Activated CD8-positive, alpha-beta memory T cell treated with anti-CD3 and anti-CD28 coated beads, Interleukin-2, amount 50 U/mL, for 4 hours (primary cell): ENCODE measurements around the gene NRARP.
"Not testable (repeated sequence)": the region's sequence is repeated elsewhere in the genome, so short reads cannot be mapped to it uniquely, and the experiment has no call there.

Source experiments
- DNase-seq: peaks from one replicate; pipeline ENCODE4 v3.0.0-alpha.2; 2020

NRARP gene

DNA sequence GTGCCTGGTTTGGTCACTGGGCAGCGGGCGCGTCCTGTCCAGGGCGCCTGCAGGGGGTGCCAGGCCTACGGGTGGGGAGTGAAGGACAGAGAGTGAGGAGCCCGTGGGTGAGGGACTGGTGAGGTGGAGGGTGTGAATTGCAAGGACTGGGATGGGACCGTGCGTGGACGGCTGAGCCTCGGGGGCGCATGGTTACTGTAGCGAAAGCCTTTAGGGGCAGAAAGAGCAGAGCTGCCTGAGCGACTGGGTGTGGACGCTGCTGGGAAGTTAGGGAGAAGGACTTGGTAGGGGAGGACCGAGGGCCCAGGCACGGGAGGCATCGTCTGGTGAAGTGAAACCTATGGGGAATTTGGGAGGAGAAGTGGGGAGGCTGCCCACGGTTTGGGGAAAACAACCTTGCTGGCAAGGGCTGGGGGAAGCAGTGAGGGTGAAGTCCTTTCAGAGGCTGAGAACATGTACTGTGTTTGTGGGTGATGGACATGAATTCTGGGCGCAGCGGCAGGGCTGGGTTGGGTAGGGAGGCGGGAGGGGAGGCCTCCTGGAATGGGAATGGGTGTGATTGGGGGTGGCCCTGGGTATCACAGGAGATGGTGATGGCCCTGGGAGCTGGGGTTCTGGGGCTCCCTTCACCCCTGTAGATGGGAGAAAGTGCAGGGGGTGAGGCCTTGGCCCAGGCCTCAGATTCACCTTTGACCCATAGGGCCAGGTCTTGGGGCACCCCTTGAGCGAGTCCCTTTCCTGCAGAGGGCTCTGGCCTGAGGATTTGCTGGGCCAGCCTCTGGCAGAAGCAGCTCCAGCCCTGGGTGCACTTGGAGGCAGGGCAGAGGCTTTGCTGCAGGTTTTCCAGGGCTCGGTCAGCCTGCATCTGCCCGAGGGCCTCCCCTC is 26.2 kb downstream of the NRARP start:
- no peak for DNase-seq

- no peak for DNase-seq
Observed at GRCh38 chr9:137275203-137275587, 26.9 kb downstream of the NRARP start.

- DNase-seq, result no peak
Observed at GRCh38 chr9:137273611-137274320, 28.3 kb downstream of the NRARP start.

DNA sequence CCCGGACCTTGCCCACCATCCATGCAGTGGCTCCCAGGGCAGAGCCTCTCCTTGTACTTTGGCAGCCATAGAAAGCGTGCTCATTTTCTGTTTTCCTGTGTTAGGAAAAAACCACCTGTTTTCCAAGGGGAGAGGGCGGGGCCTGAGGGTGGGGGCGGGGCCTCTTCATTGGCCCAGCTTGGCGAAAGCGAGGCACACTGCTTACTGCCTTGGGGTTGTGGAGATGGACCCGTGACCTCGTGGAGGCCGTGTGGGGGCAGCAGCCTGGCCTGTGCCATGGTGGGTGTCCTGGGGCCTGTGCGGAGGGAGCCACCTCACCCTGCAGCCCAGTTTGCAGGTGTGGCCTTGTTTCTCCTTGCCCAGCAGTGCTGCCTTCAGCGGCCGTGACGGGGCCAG is 29.0 kb downstream of the NRARP start:
- DNase-seq, result no peak

DNA sequence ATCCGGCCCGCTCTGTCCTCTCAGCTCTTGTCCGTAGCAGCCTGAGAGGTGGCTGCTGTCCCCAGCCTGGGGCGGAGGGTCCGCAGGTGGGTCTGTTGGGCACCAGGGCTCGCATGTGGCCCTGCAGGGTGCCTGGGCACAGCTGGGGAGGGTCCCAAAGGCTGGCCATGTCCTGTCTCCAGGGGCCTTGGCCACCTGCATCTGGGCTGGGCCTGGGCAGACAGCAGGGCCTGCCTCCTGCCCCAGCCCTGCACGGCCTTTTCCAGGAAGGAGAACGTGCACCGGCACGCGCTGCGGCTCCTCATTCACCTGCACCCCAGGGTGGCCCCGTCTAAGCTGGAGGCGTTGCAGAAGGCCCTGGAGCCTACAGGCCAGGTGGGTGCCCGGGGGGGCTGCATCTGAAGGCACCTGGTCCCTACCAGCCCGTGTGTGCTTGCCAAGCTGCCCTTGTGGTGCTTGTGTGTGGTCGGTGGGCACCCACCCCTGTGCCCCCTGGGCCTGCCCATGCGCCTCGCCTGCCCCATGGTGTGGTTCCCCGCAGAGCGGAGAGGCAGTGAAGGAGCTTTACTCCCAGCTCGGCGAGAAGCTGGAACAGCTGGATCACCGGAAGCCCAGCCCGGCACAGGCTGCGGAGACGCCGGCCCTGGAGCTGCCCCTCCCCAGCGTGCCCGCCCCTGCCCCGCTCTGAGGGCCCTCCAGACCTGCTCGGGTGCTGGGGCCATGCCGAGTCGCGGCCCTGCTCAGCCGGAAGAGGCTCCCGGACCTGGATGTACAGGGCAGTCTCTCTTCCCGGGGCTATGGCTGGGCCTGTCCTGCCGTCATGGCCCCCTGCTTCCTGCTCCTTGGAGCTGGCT is 29.6 kb downstream of the NRARP start:
- no peak for DNase-seq

DNA sequence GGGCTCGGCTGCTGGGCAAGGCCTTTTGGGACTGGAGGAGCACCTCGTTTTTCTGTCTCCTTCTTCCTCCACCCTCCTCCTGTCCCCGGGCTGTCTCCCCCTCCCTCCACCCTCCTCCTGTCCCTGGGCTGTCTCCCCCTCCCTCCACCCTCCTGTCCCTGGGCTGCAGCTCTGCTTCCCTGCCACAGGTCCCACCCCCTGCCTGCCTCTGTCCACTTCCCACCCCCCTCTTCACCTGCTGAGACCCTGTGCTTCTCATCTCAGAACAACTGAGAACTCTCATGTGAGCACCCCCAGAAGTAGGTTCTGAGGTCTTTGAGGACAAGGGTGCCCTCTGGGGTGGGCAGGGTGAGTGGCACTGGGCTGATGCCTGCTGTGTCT is 30.4 kb downstream of the NRARP start:
- DNase-seq, result no peak

DNA sequence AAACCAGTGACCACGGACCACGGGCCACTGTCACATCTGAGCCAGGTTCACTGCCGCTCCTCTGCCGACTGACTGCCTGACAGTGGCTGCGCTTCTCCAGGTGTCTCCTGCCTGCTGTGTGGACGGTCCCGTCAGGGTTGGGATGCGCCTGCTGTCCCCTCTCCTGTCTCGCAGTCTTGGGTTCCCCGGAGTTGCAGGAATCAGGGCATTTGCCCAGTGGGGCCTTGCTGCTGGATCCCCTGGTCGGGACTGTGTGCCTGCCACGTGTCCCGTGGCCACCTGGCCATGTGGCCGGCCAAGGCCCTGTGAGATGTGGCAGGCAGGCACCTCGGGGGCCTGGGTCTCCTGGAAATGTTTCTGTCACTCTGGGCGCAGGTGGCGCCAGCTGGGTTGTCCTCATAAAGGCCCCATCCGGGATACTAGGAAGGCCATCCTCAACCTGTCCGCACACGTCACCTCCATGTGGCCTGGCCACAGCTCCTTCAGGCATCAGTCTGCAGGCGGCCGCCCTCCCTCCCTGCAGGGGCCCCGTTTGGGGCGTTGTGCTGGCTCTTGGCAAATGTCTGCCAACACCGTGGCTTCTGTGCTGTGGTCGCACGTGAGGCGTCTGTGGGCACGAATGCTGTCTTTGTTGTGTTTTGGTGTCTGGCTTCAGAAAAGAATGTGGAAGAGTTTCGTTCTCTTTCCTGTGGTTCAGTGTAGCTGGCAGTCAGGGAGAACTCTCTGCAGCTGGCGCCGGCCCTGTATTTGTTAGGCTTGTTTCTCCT is 31.0 kb downstream of the NRARP start:
- no peak for DNase-seq

DNA sequence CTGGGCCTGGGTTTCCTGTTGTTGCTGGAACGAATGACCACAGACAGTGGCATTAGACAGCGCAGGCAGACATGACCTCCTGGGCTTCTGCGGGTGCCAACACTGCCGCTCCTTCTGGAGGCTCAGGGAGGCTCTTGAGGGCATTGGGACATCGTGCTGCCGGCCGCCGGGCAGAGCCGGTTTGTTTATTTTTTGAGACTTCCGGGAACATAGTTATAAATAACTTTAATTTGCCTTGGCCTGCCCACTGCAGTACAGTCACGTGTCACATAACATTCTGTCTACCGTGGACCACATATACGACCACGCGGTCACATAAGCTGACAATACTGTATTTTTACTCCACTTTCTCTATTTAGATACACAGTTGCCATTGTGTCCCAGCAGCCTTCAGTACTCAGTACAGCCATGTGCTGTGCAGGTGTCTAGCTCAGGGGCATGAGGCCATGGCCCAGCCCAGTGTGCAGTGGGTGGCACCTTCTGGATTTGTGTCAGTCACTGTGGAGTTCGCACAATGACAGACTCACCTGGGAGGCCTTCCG is 32.8 kb downstream of the NRARP start:
- DNase-seq, result no peak

DNA sequence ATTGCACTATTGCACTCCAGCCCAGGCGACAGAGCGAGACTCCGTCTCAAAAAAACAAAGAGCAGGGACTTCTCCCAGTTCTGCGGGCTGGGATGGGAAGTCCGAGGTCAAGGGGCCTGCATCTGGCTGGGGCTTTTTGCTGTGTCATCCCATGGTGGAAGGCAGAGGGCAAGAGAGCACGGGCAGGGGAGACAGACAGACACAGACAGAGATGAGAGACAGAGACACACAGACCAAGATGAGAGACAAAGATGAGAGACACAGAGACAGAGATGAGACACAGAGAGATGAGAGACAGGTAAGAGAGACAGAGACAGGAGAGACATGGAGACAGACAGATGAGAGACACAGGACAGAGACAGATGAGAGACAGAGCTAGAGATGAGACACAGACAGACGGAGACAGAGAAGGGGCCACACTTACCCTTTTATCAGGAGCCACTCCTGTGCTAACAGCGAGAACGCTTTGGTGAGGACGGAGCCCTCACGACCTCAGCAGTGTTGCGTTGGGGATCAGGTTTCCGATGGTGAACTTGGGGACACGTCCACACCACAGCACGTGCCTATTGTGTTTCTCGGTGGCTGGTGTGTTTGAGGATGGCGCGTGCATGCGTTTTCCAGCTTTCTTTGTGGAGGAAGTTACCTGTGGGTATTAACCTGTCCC is 33.4 kb downstream of the NRARP start:
- DNase-seq, result no peak

GRCh38 chr9:137267933-137268355 is 34.1 kb downstream of the NRARP start:
- DNase-seq, result no peak

GRCh38 chr9:137266585-137267453 is 35.3 kb downstream of the NRARP start:
- peak; percentile 15 for DNase-seq

DNA sequence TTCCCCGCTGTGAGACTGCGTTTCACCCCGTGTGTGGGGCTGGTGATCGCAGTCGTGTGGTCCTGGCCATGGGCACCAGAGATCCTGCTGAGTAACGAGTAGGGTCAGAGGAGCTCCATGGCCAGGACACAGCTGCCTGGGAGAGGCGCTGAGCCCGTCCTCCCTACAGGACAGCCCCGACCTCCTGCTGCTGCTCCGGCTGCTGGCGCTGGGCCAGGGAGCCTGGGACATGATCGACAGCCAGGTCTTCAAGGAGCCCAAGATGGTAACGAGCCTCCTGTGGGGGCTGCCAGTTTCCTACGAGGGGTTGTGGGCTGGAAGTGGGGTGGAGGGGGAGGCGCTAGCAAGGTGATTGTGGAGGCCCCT is 35.9 kb downstream of the NRARP start:
- no peak for DNase-seq

DNA sequence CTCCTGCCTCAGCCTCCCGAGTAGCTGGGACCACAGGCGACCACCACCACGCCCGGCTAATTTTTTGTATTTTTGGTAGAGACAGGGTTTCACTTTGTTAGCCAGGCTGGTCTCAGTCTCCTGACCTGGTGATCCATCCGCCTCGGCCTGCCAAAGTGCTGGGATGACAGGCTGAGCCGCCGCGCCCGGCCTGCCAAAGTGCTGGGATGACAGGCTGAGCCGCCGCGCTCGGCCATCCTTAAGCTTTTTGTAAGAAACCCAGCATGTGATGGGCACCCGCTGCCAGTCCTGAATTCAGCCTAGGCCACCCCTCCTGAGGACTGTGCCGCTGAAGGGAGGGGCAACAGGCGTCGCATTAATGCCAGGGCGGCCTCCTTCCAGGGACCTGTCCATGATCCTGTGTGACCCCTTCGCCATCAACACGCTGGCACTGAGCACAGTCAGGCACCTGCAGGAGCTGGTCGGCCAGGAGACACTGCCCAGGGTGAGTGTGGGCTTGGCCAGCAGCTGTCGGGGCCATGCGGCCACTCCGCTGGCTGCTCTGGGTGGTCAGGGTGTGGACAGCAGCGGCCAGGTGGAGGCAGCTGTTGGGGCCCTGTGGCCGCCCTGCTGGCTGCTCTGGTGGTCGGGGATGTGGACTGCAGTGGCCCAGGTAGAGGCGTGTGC is 36.4 kb downstream of the NRARP start:
- DNase-seq, result no peak

GRCh38 chr9:137264067-137264466 is 38.0 kb downstream of the NRARP start:
- DNase-seq, result no peak

DNA sequence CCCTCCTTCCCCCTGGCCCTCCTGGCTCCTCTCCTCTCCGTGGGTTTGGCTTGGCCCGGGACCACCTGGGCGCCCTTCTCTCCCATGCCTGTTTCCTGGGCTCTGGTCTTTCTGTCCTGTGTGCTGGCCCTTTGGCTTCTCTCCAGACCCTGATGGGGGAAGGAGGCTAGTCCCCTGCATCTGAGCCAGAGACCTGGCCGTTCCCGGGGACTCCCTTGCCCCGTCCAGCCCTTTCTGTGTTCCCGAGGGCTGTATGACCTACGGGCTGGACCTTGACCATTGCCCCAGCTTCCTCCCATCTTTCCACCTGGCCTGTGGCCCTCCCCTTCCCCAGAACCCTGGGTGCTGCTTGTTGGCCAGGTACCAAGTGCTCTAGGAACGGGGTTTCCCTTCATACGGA is 38.6 kb downstream of the NRARP start:
- no peak for DNase-seq

GRCh38 chr9:137262909-137263285 is 39.2 kb downstream of the NRARP start:
- DNase-seq, result no peak

DNA sequence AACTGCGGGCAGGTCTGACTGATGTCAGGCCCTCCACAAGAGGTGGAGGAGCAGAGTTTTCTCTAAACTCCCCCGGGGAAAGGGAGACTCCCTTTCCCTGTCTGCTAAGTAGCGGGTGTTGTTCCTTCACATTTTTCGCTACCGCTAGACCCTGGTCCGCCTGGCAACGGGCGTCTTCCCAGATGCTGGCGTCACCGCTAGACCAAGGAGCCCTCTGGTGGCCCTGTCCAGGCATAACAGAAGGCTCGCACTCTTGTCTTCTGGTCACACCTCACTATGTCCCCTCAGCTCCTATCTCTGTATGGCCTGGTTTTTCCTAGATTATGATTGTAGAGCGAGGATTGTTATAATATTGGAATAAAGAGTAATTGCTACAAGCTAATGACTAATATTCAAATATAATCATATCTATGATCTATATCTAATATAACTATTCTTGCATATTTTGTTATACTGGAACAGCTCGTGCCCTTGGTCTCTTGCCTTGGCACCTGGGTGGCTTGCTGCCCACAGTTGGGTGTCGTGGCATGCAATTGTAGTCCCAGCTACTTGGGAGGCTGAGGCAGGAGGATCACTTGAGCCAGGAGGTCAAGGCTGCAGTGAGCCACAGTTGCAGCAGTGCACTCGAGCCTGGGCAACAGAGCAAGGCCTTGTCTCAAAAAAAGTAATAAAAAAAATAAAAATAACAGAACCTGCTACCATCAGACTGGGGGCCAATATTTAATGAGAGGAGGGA is 39.7 kb downstream of the NRARP start:
- not testable (repeated sequence) for DNase-seq

DNA sequence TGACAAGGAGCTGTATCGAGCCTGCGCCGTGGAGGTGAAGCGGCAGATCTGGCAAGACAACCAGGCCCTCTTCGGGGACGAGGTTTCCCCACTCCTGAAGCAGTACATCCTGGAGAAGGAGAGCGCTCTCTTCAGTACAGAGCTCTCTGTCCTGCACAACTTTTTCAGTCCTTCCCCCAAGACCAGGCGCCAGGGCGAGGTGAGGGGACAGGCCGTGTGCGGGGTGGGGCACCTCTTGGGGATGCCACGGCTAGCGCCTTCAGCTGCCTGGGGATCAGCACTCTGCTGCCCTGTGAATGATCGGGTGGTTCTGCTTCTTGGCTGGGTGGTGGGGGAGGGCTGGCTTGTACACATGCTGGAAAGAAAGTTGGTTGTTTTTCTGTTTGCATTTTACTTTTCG is 45.2 kb downstream of the NRARP start:
- DNase-seq, result no peak

DNA sequence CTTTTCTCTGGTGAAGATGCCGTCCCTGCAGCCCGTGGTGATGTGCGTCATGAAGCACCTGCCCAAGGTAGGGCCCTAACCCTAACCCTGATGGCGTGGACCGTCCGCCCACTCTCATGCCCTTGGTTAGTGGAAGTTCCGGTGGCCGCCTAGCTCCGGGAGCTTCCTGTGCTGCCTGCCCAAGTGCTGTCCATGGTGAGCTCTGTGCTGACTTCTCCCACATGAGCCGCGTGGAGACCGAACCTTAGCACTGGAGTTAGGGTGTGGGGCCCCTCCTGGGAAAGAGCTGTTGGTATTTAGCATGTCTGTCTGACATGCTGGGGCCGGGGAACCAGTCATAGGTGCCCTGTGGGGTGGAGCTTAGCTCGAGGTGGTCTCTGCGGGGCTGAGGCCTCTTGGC is 45.7 kb downstream of the NRARP start:
- DNase-seq, result no peak
